ENCODE measurements around the gene MCTP1.

Gene MCTP1

GRCh38 chr5:94920570-94920969 is 364.3 kb downstream of the MCTP1 start:
- Histone ChIP-seq H3K27me3 (ENCODE audit: control insufficient read depth, low read length) (no peaks in the 10 kb centered on the region), H3K9me3 (ENCODE audit: control insufficient read depth, insufficient read depth, low read length) (no peaks in the 10 kb centered on the region), H3K79me2 (ENCODE audit: control insufficient read depth, low read length) (no peaks in the 10 kb centered on the region), H3K4me2 (ENCODE audit: low read length) (no peak overlapping the region), H4K20me1 (ENCODE audit: control insufficient read depth, insufficient read depth, low read depth, low read length) (no peaks in the 10 kb centered on the region), H3F3A (ENCODE audit: control insufficient read depth, insufficient read depth) (no peaks in the 10 kb centered on the region), H3K36me3 (ENCODE audit: control insufficient read depth, low read length) (no peaks in the 10 kb centered on the region), H3K4me3 (ENCODE audit: low read length) (no peak overlapping the region), H3K27ac (ENCODE audit: low read depth, low read length) (no peak overlapping the region), H3K9me2 (replicated peaks; ENCODE audit: control insufficient read depth, low read length) (no peaks in the 10 kb centered on the region), H3K4me1 (ENCODE audit: control insufficient read depth, low read length) (no peaks in the 10 kb centered on the region)
- no peak for TF ChIP-seq EZH2phosphoT487 (IDR thresholded peaks at IDR 0.05; ENCODE audit: borderline replicate concordance, low read length)
- no peak for TF ChIP-seq CTCF (IDR thresholded peaks at IDR 0.05; ENCODE audit: low read depth, low read length, poor library complexity, severe bottlenecking)

DNA sequence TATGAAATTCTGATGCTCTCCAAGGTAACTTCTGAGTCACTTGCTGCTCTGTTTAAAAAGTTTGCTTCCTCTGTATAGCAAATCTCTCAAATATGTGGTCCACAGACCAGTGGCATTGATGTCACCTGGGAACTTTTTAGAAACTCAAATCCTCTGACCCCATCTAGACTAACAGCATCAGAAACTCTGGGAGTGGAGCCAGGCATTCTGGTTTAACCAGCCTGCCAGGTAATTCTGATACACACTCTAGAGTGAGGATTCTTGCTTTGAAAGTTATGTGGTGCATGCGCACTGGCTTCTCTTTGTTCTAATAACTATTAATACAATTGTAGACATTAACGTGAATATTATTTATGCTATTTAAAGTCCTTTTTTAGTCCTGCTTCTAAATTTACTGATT is 368.3 kb downstream of the MCTP1 start:
- Histone ChIP-seq H3K27me3 (ENCODE audit: control insufficient read depth, low read length) (no peaks in the 10 kb centered on the region), H3K9me2 (replicated peaks; ENCODE audit: control insufficient read depth, low read length) (no peaks in the 10 kb centered on the region), H3K4me2 (ENCODE audit: low read length) (no peak overlapping the region), H3K4me1 (ENCODE audit: control insufficient read depth, low read length) (no peaks in the 10 kb centered on the region), H3K4me3 (ENCODE audit: low read length) (no peak overlapping the region), H3K27ac (ENCODE audit: low read depth, low read length) (no peak overlapping the region), H3K36me3 (ENCODE audit: control insufficient read depth, low read length) (no peaks in the 10 kb centered on the region), H3K79me2 (ENCODE audit: control insufficient read depth, low read length) (no peaks in the 10 kb centered on the region), H3F3A (ENCODE audit: control insufficient read depth, insufficient read depth) (no peaks in the 10 kb centered on the region), H4K20me1 (ENCODE audit: control insufficient read depth, insufficient read depth, low read depth, low read length) (no peaks in the 10 kb centered on the region), H3K9me3 (ENCODE audit: control insufficient read depth, insufficient read depth, low read length) (no peaks in the 10 kb centered on the region)
- TF ChIP-seq EZH2phosphoT487 (IDR thresholded peaks at IDR 0.05; ENCODE audit: borderline replicate concordance, low read length) (no peak), CTCF (IDR thresholded peaks at IDR 0.05; ENCODE audit: low read depth, low read length, poor library complexity, severe bottlenecking) (no peak)

- Histone ChIP-seq H3K9me3 (ENCODE audit: control insufficient read depth, insufficient read depth, low read length) (no peaks in the 10 kb centered on the region), H3K4me1 (ENCODE audit: control insufficient read depth, low read length) (peaks cover 11% of the 10 kb centered on the region; the same call in 1 of the 2 replicates), H3F3A (ENCODE audit: control insufficient read depth, insufficient read depth) (no peaks in the 10 kb centered on the region), H3K36me3 (ENCODE audit: control insufficient read depth, low read length) (no peaks in the 10 kb centered on the region), H4K20me1 (ENCODE audit: control insufficient read depth, insufficient read depth, low read depth, low read length) (no peaks in the 10 kb centered on the region), H3K4me2 (ENCODE audit: low read length) (no peak overlapping the region), H3K27ac (ENCODE audit: low read depth, low read length) (no peak overlapping the region), H3K27me3 (ENCODE audit: control insufficient read depth, low read length) (no peaks in the 10 kb centered on the region), H3K79me2 (ENCODE audit: control insufficient read depth, low read length) (no peaks in the 10 kb centered on the region), H3K4me3 (ENCODE audit: low read length) (no peak overlapping the region), H3K9me2 (replicated peaks; ENCODE audit: control insufficient read depth, low read length) (no peaks in the 10 kb centered on the region)
- TF ChIP-seq CTCF (IDR thresholded peaks at IDR 0.05; ENCODE audit: low read depth, low read length, poor library complexity, severe bottlenecking) (no peak), EZH2phosphoT487 (IDR thresholded peaks at IDR 0.05; ENCODE audit: borderline replicate concordance, low read length) (no peak)
Observed at GRCh38 chr5:94911276-94911675, 373.6 kb downstream of the MCTP1 start.

GRCh38 chr5:94910721-94911120 is 374.2 kb downstream of the MCTP1 start:
- Histone ChIP-seq H3K36me3 (ENCODE audit: control insufficient read depth, low read length) (no peaks in the 10 kb centered on the region), H3K4me3 (ENCODE audit: low read length) (no peak overlapping the region), H3K27ac (ENCODE audit: low read depth, low read length) (no peak overlapping the region), H4K20me1 (ENCODE audit: control insufficient read depth, insufficient read depth, low read depth, low read length) (no peaks in the 10 kb centered on the region), H3K9me3 (ENCODE audit: control insufficient read depth, insufficient read depth, low read length) (no peaks in the 10 kb centered on the region), H3F3A (ENCODE audit: control insufficient read depth, insufficient read depth) (no peaks in the 10 kb centered on the region), H3K4me1 (ENCODE audit: control insufficient read depth, low read length) (peaks cover 11% of the 10 kb centered on the region; the same call in 1 of the 2 replicates), H3K27me3 (ENCODE audit: control insufficient read depth, low read length) (no peaks in the 10 kb centered on the region), H3K4me2 (ENCODE audit: low read length) (no peak overlapping the region), H3K79me2 (ENCODE audit: control insufficient read depth, low read length) (no peaks in the 10 kb centered on the region), H3K9me2 (replicated peaks; ENCODE audit: control insufficient read depth, low read length) (no peaks in the 10 kb centered on the region)
- TF ChIP-seq CTCF (IDR thresholded peaks at IDR 0.05; ENCODE audit: low read depth, low read length, poor library complexity, severe bottlenecking) (no peak), EZH2phosphoT487 (IDR thresholded peaks at IDR 0.05; ENCODE audit: borderline replicate concordance, low read length) (no peak)
